DND-41 (cell line): ENCODE measurements around the gene PKD1L1.

ENCODE experiments used
- ATAC-seq: fragments of 200-7000 bp; cut with Tn5 transposase; 3 replicates; pipeline ENCODE4 v1.9.1; 2021; ENCODE audit warnings: low read depth; ENCODE audit not compliant: insufficient read depth
- DNase-seq: peaks from one replicate; pipeline ENCODE4 v3.0.0-alpha.2; 2020
- H2AFZ ChIP-seq: 2 replicates; pipeline ENCODE4 v1.6.0; 2012; ENCODE audit warnings: low read depth, low read length
- H3K27ac ChIP-seq: 2 replicates; pipeline ENCODE4 v1.5.1; 2012; ENCODE audit warnings: low read length, inconsistent platforms
- H3K27me3 ChIP-seq: fragments of 200-600 bp; sonication (generic); 2 replicates; pipeline ENCODE4 v1.6.0; 2012; ENCODE audit warnings: low read length, mild to moderate bottlenecking, inconsistent platforms; ENCODE audit not compliant: insufficient read depth, poor library complexity
- H3K36me3 ChIP-seq: 2 replicates; pipeline ENCODE4 v1.5.1; 2012; ENCODE audit warnings: low read length, inconsistent platforms; ENCODE audit not compliant: insufficient read depth
- H3K4me1 ChIP-seq: 2 replicates; pipeline ENCODE4 v1.5.1; 2012; ENCODE audit warnings: mild to moderate bottlenecking, low read length; ENCODE audit not compliant: insufficient read depth
- H3K4me2 ChIP-seq: 2 replicates; pipeline ENCODE4 v1.6.0; 2012; ENCODE audit warnings: mild to moderate bottlenecking, moderate library complexity, low read length, inconsistent platforms; ENCODE audit not compliant: insufficient read depth
- H3K4me3 ChIP-seq, 2 experiments: fragments of 200-600 bp in 1 of 2; shearing (Covaris generic) in 1 of 2; 2 replicates each; pipeline ENCODE4 v1.5.1; 2012 to 2016; ENCODE audit warnings: inconsistent platforms in 2 of 2, low read length in 2 of 2, mild to moderate bottlenecking in 2 of 2, low read depth in 1 of 2, moderate library complexity in 1 of 2
- H3K79me2 ChIP-seq: 2 replicates; pipeline ENCODE4 v1.6.0; 2012; ENCODE audit warnings: low read length, inconsistent platforms; ENCODE audit not compliant: insufficient read depth
- H3K9ac ChIP-seq: 2 replicates; pipeline ENCODE4 v1.6.0; 2012; ENCODE audit warnings: low read depth, mild to moderate bottlenecking, inconsistent platforms, low read length, moderate library complexity
- H3K9me3 ChIP-seq: 2 replicates; pipeline ENCODE4 v1.5.1; 2012; ENCODE audit warnings: low read length, moderate library complexity, mild to moderate bottlenecking, inconsistent platforms; ENCODE audit not compliant: insufficient read depth, severe bottlenecking
- H4K20me1 ChIP-seq: 2 replicates; pipeline ENCODE4 v1.6.0; 2012; ENCODE audit warnings: low read length; ENCODE audit not compliant: insufficient read depth
- CTCF ChIP-seq: IDR thresholded peaks from 2 replicates; pipeline ENCODE4 v1.5.1; 2012; ENCODE audit warnings: borderline replicate concordance, low read length, moderate library complexity, mild to moderate bottlenecking; ENCODE audit not compliant: poor library complexity, severe bottlenecking; ENCODE audit errors: extremely low read depth
- EZH2 ChIP-seq: IDR thresholded peaks from 3 replicates; pipeline ENCODE4 v1.6.1; 2012; ENCODE audit warnings: borderline replicate concordance, low read depth, mild to moderate bottlenecking, moderate library complexity, low read length, inconsistent platforms; ENCODE audit not compliant: severe bottlenecking

The PKD1L1 gene

GRCh38 chr7:47907981-47908616, 40.2 kb downstream of the PKD1L1 start:
- Histone ChIP-seq H3K36me3 (no peaks in the 10 kb centered on the region), H4K20me1 (no peaks in the 10 kb centered on the region), H3K9me3 (no peaks in the 10 kb centered on the region), H3K27ac (no peak overlapping the region), H3K79me2 (no peaks in the 10 kb centered on the region), H3K4me1 (no peaks in the 10 kb centered on the region), H2AFZ (no peak overlapping the region), H3K4me2 (no peak overlapping the region), H3K27me3 (no peaks in the 10 kb centered on the region), H3K4me3 (no peak overlapping the region), H3K9ac (no peak overlapping the region)
- no peak for TF ChIP-seq EZH2
- no peak for TF ChIP-seq CTCF
- ATAC-seq (no peak), DNase-seq (no peak)

DNA sequence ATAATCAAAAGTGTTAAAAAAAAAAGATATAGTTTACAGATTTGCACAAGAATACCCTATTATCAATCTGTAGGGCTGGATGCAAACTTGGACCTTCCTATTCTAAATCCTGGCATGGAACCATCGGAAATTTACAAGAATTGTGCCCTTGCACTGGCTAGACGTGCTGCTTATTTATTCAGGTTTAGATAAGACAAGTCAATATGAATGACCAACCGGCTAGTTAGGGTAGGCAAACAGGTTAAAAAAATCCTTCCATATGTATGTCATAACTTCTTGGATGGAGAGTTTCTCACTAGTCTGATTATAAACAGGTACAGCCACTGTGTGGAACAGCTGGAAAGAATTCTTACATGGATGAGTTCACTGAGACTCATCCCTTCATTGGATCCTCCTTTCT, 41.4 kb downstream of the PKD1L1 start:
- H3K27ac ChIP-seq: no peak overlapping the region
- H3K4me1 ChIP-seq: no peaks in the 10 kb centered on the region
- DNase-seq: no peak
- H3K4me3 ChIP-seq: no peak overlapping the region
- H3K79me2 ChIP-seq: no peaks in the 10 kb centered on the region
- no peaks in the 10 kb centered on the region for H3K9me3 ChIP-seq
- no peaks in the 10 kb centered on the region for H3K36me3 ChIP-seq
- H3K9ac ChIP-seq: no peak overlapping the region
- H2AFZ ChIP-seq: no peak overlapping the region
- no peak for ATAC-seq
- TF ChIP-seq EZH2 (no peak), CTCF (no peak)
- no peaks in the 10 kb centered on the region for H3K27me3 ChIP-seq
- H3K4me2 ChIP-seq: no peak overlapping the region
- H4K20me1 ChIP-seq: no peaks in the 10 kb centered on the region

DNA sequence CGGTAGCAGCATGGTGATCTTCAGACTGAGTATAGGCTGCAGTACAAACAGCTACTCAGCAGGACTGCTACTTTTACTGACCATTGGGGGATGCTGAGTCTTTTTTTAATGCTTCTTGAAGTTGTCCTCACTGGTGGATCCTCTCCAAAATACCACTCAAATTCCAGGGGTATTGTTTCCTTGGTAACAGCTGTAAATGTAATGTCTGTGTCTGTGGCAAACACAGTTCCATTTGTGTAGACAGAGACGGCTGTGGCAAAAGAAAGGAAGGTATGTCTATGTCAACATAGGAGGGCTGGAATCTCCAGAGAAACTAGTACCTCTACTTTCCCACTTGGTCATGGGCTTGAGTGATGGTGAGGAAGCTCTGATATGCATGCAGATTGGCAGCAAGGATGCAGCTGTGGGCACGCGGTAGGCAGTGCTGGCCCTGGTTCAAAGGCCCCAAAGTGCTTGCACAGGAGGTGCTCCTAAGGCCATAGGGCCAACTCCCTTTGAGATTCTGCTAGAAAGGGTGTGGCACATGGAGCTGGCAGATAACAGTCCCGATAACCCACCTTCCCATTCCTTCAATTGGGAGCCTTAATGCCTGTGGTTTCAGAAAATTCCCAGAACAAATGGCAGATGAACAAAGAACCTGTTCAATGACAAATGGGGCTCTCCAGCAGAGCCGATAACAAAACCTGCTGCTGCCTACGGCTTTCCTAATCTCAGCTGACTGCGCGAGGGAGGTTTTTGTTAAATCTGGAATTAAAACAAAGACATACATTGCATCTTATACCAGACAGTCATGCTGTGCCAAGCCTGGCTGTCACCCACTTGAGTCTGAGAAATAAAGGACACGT, 43.0 kb downstream of the PKD1L1 start:
- Histone ChIP-seq H3K4me3 (no peak overlapping the region), H2AFZ (no peak overlapping the region), H3K79me2 (no peaks in the 10 kb centered on the region), H3K9ac (no peak overlapping the region), H3K27ac (no peak overlapping the region), H3K27me3 (no peaks in the 10 kb centered on the region), H4K20me1 (no peaks in the 10 kb centered on the region), H3K9me3 (no peaks in the 10 kb centered on the region), H3K4me2 (no peak overlapping the region), H3K4me1 (no peaks in the 10 kb centered on the region), H3K36me3 (no peaks in the 10 kb centered on the region)
- TF ChIP-seq EZH2 (no peak), CTCF (no peak)
- DNase-seq: no peak
- ATAC-seq: no peak
